Right forelimb (tissue), 1 donor: ENCODE results near the gene ATG9A.
A peak's percentile ranks its signal among the peaks of the same experiment; 100 is the strongest.
"Not testable (repeated sequence)": the region's sequence is repeated elsewhere in the genome, so short reads cannot be mapped to it uniquely, and the experiment has no call there.

Source experiments
- DNase-seq: peaks from one replicate; pipeline ENCODE4 v3.0.0-alpha.2; 2018

The ATG9A gene

GRCh38 chr2:219205981-219206327 lies 23.5 kb downstream of the ATG9A start:
- DNase-seq, result no peak

GRCh38 chr2:219205165-219205538 lies 24.3 kb downstream of the ATG9A start:
- no peak for DNase-seq

GRCh38 chr2:219204425-219205164 lies 24.8 kb downstream of the ATG9A start:
- DNase-seq, result no peak

- DNase-seq, result not testable (repeated sequence)
Observed at GRCh38 chr2:219201331-219201730, 28.1 kb downstream of the ATG9A start.

GRCh38 chr2:219200502-219201326 lies 28.7 kb downstream of the ATG9A start:
- not testable (repeated sequence) for DNase-seq

- DNase-seq, result no peak
Observed at GRCh38 chr2:219199470-219200211, 29.8 kb downstream of the ATG9A start.

GRCh38 chr2:219198974-219199373 lies 30.5 kb downstream of the ATG9A start:
- DNase-seq, result no peak

GRCh38 chr2:219197388-219197787 lies 32.0 kb downstream of the ATG9A start:
- no peak for DNase-seq

GRCh38 chr2:219186754-219187456 lies 42.5 kb downstream of the ATG9A start:
- DNase-seq, result no peak

- no peak for DNase-seq
Observed at GRCh38 chr2:219184121-219184520, 45.3 kb downstream of the ATG9A start.

- no peak for DNase-seq
Observed at GRCh38 chr2:219183151-219183772, 46.2 kb downstream of the ATG9A start.

- no peak for DNase-seq
Observed at GRCh38 chr2:219182331-219183150, 46.9 kb downstream of the ATG9A start.

- no peak for DNase-seq
Observed at GRCh38 chr2:219181531-219181930, 47.9 kb downstream of the ATG9A start.

- DNase-seq, result no peak
Observed at GRCh38 chr2:219180961-219181360, 48.5 kb downstream of the ATG9A start.

- DNase-seq, result no peak
Observed at GRCh38 chr2:219179601-219180465, 49.6 kb downstream of the ATG9A start.

- DNase-seq, result no peak
Observed at GRCh38 chr2:219178377-219179175, 50.9 kb downstream of the ATG9A start.

GRCh38 chr2:219177552-219178376 lies 51.7 kb downstream of the ATG9A start, which contains the start of gene RETREG2:
RETREG2 (plus strand) TSS chr2:219178275; CDS start chr2:219178353, 78 bp downstream.
- DNase-seq, result peak; percentile 93

- peak; percentile 90 for DNase-seq
Observed at GRCh38 chr2:219176818-219177551, 52.5 kb downstream of the ATG9A start, which contains the start of gene CNPPD1. CNPPD1 (minus strand) TSS chr2:219176925; CDS start chr2:219176828, 97 bp downstream.
